Ecto neural progenitor cell (in vitro differentiated cells): ENCODE measurements around the gene RGS4.
"Not testable (repeated sequence)": the region's sequence is repeated elsewhere in the genome, so short reads cannot be mapped to it uniquely, and the experiment has no call there.

Experiments used
- DNase-seq: peaks from one replicate; pipeline ENCODE4 v3.0.0-alpha.2; 2018; ENCODE audit warnings: low spot score

RGS4 gene

GRCh38 chr1:163068716-163069115 lies 445 bp upstream of the RGS4 start:
- no peak for DNase-seq

- DNase-seq: no peak
These were observed 605 bp downstream of the RGS4 start for GRCh38 chr1:163069655-163070277.

GRCh38 chr1:163071405-163072255 lies 2.5 kb downstream of the RGS4 start:
- DNase-seq: peak; percentile 73

GRCh38 chr1:163072658-163073057 lies 3.5 kb downstream of the RGS4 start:
- DNase-seq: no peak

GRCh38 chr1:163074004-163074403 lies 4.8 kb downstream of the RGS4 start:
- DNase-seq: no peak

- DNase-seq: no peak
These were observed 5.6 kb downstream of the RGS4 start for GRCh38 chr1:163074716-163075284.

- DNase-seq: no peak
These were observed 6.9 kb downstream of the RGS4 start for GRCh38 chr1:163076044-163076443.

GRCh38 chr1:163076446-163076845 lies 7.3 kb downstream of the RGS4 start:
- DNase-seq: no peak

- no peak for DNase-seq
These were observed 8.0 kb downstream of the RGS4 start for GRCh38 chr1:163076981-163077761.

- DNase-seq: no peak
These were observed 13.8 kb downstream of the RGS4 start for GRCh38 chr1:163082971-163083370.

GRCh38 chr1:163083690-163084089 lies 14.5 kb downstream of the RGS4 start:
- DNase-seq: no peak

- DNase-seq: no peak
These were observed 15.2 kb downstream of the RGS4 start for GRCh38 chr1:163084330-163084729.

- no peak for DNase-seq
These were observed 16.1 kb downstream of the RGS4 start for GRCh38 chr1:163085041-163085903.

- no peak for DNase-seq
These were observed 16.7 kb downstream of the RGS4 start for GRCh38 chr1:163085904-163086268.

GRCh38 chr1:163089117-163089516 lies 20.0 kb downstream of the RGS4 start:
- DNase-seq: not testable (repeated sequence)

- no peak for DNase-seq
These were observed 21.3 kb downstream of the RGS4 start for GRCh38 chr1:163090321-163090945.

- no peak for DNase-seq
These were observed 24.0 kb downstream of the RGS4 start for GRCh38 chr1:163093169-163093568.

- no peak for DNase-seq
These were observed 24.4 kb downstream of the RGS4 start for GRCh38 chr1:163093579-163093978.

GRCh38 chr1:163094182-163094581 lies 25.0 kb downstream of the RGS4 start:
- no peak for DNase-seq

GRCh38 chr1:163094589-163094988 lies 25.4 kb downstream of the RGS4 start:
- DNase-seq: no peak

GRCh38 chr1:163095213-163095612 lies 26.1 kb downstream of the RGS4 start:
- no peak for DNase-seq
